Hindlimb muscle (tissue), 1 donor: ENCODE results near the gene ISLR. TPM values are rescaled to one million over a fixed set of nuclear protein-coding genes. Genes with fewer than 3 reads are reported as not detected.
"Not testable (repeated sequence)": the region's sequence is repeated elsewhere in the genome, so short reads cannot be mapped to it uniquely, and the experiment has no call there.

Source experiments
- DNase-seq: peaks from one replicate; pipeline ENCODE4 v3.0.0-alpha.2; 2013
- polyA plus RNA-seq: library from polyadenylated mRNA; unstranded; fragments of 120-200 nt; gene quantifications from one replicate; pipeline ENCODE4 v1.2.1, GENCODE V29; 2013; ENCODE audit not compliant: insufficient read length

Gene ISLR
- polyA plus RNA-seq, 1 donor, result 152 TPM

DNA sequence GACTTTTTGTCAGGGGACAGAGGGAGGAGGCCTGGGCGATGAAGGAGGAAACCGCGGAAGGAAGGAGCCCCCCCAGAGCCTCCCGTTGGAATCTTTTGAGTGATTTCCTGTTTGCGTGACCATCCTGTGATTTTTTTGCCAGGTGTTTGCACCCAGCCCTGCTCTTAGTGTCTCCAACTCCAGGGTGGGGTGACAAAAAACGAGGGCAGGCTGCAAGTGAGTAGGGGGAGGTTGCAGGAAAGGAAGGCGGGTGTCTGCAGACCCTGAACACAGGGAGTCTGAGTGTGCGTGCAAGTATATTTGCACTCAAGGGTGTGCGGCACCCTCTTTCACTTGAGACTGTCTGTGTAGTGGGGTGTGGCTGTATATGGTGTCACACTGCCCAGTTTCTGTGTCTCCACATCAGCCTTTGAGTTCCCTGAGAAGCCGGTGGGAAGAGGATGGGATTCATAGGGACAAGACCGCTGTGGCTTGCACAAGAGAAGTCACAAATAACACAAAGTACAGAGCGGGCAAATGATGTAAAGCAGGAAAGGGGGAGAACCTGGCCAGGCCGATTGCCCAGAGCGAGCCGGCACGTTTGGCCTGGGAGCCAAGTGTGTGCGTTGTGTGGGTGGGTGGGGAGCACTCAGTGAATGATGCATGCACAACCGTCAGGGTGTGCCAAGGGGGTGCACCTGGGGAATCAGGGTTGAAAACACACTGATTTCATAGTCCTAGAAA lies 36.5 kb upstream of the ISLR start:
- DNase-seq, result no peak

DNA sequence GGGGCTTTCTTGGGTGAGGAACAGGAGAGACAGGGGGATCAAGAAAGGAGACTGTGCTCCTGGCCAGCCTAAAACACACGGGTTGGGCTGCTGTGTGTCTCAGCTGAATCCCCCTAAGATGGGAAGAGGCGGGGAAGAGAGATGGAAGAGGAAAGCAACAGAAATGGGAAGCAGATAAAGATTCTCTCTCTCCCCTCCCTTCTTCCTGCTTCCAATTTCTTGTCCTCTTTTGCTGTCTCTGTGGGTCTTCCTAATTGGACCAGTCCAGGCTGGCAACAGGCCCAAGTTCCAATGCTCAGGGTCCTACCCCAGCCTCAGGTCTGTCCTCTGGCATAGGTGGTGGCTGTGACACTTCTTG lies 36.0 kb upstream of the ISLR start:
- DNase-seq, result no peak

DNA sequence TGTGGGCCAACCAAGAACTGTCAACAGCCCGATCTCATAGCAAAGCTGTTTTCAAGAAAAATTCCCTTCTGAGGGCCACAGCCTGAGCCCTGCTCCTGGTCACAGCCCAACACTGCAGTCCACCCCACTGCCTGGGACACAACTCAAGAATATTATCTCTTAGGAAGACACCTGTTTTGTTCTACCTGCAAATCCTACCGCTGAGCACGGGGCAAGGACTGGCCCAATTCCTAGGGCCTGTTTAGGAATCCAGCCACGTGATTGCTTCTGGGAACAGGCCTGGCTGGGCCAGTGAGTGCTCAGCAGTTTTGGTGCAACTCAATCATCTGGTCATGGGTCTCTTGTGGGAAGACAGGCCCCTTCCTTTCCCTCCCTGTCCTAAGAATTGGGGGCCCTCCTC lies 34.9 kb upstream of the ISLR start:
- no peak for DNase-seq

DNA sequence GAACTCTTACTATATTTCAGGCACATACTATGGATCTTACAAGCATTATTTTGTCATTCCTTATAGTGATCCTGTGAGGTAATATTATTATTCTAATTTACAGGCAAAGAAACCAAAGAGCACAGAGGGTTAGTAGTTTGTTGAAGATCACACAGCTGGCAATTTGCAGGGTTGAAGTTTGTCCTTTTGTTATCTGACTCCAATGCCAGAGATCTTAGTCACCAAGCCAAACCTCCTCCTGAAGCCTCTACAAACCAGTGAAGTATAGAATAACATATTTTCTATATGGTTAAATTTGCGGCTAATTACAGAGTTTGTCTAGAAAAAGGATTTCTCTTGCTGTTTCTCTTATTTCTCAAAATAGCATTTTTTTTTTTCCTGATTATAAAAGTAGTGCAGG lies 31.9 kb upstream of the ISLR start:
- no peak for DNase-seq

DNA sequence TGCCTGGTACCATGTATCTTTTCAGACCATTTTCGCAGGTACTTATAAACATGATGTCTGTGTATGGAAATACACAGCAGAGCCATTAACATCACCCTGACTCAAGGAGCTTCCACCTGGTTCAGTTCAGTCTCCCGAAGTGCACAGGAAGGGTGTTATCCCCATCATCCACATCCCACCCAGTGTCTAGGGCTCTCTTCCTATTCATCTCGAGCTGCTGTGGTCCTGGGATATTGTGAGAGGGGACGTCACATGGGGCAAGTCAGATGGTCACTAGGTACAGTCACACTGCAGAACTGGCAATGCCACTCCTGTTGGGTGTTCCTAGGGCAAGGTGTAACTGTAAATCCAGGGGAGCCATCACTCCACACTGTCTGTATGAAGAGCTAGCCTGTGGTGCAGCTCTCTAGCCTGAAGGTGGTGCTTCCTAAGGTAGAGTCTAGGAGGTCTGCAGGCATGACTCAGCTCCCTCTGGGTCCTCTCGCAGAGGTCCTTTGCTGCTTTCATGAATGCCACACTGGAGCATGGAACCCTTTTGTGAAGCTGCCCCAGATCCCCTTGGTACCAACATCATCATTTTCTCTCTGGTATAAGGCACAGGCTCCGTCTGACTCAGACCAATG lies 29.2 kb upstream of the ISLR start:
- no peak for DNase-seq

DNA sequence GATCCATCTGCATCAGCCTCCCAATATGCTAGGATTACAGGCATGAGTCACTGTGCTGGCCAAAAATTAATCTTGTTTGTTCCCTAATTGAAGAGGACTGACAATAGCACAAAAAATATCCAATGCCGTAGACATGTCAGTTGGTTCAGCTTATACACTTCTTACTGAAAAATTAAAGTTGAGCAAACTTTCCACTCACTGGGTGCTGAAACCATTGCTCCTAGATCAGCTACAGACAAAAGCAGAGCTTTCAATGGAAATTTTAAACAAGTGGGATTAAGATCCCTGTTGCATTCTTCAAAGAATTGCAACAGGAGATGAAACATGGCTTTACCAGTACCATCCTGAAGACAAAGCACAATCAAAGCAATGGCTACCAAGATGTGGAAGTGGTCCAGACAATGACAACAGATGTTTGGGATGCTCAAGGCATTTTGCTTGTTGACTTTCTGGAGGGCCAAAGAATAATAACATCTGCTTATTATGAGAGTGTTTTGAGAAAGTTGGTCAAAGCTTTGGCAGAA lies 27.2 kb upstream of the ISLR start:
- DNase-seq, result no peak

DNA sequence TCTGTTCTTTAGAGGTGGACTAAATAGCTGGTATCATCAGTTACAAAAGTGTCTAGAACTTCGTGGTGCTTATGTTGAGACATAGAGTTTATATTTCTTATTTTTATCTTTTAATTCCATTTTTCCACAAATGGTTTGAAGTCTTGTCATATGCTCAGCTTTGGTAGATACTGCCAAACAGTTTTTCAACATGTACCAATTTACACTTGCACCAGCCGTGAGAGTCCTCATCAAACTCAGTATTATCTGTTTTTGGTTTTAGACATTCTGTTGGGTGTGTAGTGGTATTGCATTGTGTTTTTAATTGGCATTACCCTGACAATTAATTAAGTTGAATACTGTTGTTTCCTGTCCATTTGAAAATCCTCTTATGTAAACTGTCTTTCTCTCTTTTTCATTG lies 26.5 kb upstream of the ISLR start:
- no peak for DNase-seq

DNA sequence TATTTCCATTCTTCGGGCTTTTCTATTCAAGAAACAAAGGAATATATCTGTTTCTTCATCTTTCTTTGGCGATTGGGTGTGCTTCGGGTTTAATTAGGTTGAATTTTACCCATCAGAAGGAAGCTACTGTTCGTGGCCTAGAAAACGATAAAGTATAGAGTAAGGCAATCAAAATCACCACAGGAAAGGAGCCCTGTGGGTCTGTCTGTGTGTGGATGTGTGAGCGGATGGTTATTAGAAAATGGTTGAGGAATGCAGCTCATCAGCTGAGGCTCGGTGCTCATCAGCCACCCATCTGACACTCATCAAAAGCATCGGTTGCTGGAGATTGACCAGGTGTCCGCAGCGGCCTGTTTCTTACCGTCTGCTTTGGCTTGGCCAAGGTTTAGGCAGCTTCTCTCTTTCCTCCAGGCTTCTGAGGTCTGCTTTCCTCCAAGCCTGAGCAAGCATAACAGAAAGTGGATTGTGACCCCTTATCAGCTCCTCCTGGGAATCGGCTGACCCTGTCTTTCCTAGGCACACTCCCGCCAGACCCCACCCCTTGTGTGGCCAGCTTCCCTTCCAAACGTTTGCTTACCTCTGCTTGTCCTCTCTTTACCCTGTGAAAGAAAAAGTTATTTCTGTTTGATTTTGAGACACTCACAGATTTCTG lies 17.6 kb upstream of the ISLR start:
- DNase-seq, result no peak

DNA sequence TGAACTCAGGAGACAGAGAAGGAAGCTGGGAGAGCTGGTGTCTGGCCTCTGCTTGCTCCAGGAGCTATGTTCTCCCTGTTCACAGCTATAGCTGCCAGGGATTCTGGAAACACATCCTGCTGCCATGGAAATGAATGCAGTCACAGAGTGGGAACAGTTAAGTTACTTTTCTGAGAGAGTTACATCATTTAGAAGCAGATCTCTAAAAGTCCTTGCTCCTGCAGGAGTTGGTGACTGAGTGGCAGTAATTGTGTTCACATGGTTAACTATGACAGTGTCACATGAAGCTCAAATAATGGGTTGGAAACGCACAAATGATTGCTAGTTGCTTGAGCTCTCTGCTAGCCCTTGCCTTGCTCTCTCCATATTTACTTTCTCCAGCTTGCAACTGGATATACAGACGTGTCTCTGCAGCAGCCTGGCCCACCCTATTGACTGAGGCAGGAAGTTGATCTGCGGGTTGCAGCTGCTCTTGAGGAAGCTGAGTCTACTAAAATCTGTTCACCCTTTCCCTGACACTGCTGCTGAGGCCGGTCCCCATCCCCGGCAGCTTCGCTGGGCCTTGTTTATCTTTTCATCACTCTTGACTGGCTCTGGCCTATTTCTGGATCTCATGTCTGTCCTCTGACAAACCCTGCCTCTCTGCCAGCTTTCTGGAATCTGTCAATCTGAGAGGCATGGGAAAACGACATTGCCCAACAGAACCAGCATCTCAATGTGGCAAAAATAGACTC lies 16.7 kb upstream of the ISLR start:
- peak; percentile 70 for DNase-seq

DNA sequence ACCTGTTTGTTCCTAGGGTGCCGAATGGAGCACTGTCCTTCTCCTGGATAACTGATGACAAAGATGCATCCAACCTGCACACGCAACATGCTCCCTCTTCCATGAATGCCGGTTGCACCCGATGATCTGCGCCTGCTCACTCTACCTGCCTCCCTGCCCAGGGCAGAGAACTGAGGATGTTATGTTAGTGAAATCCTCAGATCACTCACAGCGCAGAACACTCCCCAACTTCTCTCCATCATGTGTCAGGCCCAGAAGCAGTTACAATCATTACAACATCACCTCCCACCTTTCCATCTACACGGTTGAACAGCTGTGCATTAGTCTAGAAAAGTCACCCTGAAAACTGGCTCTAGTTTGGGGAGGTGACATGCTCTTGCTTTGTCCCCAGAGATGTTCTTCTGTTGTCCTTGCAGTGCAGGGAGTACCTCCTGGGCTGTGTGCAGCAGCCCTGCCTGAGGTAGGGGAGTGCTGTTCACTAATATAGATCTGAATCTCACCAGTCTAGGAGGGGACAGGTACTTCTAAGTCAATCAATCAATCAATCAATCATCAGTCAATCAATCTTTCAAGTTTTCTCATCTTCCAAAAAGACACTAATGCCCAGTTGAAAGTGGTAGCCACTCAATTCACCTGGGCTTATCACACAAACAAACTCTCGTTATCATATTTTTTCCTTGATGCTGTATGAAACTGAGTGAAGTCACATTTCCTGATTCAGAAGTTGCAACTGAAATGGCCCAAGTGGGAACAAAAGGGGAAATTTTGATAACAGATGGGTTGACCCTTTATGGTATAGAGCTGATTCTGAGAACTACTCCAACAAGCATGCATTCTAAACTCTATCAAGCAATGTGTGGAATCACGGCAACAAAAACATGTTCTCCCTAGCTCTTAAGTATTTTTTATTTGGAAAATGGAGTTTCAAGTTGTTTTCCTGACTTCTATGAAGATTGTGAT lies 15.4 kb upstream of the ISLR start:
- DNase-seq, result no peak

DNA sequence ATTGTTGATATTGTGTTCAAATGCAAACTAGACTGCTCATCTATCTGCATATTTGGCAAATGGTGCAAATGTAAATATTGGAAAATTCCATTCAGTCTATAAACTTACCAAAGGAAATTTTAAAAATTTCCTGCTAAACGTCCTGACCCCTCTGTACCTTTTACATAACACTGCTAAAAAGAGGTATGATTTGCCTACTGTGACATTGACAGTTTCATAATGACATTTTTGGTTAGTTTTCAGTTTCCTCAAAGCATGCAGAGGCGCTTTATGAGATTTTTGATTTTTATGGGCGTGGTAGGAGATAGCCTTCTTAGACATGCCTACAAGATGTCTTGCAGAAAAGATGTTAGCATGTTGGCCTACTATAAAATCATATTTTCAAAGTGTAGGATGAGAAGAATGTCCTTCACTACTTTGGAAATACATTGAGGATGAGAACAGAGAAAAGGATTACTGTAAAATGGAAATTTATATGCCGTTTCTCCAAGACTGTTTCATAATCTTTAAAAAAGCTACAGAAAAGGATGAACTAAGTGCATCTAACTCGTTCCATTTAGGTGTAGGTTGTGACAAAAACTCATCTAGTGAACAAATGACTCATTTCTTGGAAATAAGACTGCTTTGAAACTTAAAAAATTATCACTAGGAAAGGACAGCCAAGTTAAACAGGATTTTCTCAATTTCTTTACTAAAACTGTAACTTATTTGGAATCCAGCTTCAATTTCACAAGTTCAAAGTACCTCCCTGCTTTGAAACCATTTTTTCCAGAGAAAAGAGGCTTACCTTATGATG lies 14.5 kb upstream of the ISLR start:
- DNase-seq, result no peak

DNA sequence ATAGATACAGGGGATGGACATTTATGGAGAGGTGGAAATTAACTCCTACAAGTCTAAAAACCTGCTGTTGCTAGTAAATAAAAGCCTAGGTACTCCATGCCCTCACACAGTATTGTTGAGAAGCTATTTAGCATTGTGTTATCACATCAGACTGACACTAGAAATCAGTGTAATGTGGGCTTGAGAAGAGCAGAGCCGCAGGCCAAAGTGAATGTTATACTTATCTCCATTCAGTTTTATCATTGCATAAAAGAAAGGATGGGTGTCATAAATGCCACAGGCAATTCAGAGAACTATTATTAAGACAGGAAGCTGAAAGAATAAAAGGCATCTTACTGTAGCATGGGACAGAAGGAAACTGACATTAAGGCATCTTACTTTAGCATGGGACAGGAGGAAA lies 13.7 kb upstream of the ISLR start:
- DNase-seq, result no peak

DNA sequence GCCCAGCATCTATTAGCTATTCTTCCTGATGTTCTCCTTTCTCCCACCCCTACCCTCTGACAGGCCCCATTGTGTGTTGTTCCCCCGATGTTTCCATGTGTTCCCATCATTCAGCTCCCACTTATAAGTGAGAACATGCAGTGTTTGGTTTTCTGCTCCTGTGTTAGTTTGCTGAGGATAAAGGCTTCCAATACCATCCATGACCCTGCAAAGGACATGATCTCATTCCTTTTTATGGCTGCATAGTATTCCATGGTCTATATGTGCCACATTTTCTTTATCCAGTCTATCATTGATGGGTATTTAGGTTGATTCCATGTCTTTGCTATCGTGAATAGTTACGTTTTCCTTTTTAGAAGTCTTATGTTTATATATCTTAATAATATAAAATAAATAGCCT lies 13.1 kb upstream of the ISLR start:
- DNase-seq, result not testable (repeated sequence)

DNA sequence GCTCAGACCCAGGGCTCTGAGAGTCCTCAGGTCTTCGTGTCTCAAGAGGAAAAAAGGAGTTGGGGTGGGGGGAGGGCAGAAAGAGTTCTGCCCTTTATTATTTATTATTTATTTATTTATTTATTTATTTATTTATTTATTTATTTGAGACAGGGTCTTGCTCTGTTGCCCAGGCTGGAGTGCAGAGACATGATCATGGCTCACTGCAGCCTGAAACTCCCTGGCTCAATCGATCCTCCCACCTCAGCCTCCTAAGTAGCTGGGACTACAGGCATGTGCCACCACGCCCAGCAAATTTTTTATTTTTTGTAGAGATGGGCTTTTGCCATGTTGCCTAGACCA lies 11.3 kb upstream of the ISLR start:
- DNase-seq, result not testable (repeated sequence)

DNA sequence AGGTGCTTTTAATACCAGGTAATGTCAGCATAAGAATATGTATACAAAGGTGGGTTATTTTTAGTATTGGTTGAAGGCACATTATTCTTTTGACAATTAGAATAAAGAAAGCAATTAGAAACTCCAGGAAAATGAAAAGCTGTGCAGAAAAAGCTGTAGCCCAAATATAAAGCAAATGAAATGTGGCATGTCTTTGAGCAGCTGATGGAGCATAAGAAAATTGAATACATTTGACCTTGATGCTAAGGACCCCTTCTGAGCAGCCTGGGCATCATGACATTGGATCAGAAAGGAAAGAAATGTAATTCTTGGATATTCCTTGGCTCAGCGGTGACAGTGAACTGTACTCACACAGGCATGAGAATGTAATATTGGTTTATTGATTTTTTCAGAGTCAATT lies 8.0 kb upstream of the ISLR start:
- no peak for DNase-seq

DNA sequence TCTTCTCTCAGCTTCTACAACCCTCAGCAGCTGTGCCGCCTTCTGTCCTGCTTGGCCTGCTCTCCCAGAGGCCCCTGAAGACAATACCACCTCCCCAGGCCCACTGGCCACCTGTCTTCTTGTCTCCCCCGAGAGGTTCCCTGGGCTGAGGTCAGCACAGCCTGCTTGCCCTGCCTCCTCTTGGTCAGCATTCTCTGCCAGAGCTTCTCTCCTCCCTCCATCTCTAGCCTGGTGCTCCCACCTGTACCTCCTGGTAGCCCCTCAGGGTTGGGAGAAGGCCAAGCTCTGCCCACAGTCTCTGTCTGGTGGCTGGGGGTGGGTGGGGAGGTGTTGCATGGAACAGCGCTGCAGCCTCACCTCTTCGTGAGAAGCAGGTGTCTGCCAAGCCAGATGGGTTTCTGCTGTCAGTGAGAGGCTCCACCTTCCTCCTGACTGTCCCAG lies 5.6 kb upstream of the ISLR start:
- no peak for DNase-seq

DNA sequence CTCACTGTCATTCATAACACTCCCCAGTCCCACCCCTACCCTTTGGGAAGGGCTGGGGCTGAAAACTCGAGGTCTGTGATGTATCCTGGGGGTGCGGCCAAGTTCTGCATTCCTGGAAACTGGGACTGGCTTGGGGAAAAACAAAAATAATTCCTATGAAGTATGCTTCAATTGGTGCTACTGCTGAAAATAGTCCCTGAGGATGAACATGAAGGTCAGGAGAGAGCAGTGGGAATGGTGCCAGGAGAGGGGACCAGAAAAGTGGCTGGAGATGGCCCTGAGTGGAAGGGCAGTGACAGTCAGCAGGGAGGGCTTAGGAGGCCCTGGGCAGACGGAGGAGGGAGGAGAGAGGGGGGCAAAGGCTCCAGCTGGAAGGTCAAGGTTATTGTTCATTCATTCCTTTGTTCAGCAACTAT lies 4.8 kb upstream of the ISLR start:
- peak; percentile 73 for DNase-seq

DNA sequence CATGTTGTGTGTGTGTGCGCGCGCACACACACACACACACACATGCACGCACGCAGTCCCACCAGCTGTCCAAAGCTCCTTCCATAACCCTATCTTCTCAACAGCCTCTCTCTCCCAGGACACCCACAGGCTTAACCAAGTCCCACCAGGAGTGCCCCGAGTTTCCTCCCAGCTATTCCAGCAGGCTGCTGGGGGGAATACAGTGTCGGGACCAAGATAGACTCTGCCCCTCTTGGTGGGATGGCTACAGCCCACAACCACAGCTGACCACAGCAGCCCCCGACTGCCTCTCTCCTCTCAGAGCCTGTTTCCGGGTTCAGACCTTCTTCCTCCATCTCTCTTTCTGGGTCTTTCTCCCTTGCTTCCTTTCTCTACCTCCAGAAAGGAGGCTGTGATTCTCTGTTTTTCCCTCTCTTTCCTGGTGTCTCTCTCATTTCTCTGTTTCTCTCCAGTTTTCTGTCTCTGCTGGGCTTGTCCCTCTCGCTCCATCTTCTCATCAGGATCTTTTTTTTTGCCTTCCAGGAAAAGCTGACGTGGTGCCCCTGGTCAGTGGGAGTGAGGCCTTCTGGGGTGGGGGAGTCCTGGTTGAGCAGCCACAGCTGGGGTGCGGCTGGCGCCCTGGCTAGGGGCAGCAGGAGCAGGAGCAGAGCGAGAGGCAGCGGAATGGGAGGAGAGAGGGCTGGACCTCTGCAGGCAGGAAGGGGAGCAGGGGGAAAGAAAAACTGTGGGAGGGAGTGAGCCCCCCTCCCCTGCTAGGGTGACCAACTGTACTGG lies 3.3 kb upstream of the ISLR start:
- DNase-seq, result no peak

DNA sequence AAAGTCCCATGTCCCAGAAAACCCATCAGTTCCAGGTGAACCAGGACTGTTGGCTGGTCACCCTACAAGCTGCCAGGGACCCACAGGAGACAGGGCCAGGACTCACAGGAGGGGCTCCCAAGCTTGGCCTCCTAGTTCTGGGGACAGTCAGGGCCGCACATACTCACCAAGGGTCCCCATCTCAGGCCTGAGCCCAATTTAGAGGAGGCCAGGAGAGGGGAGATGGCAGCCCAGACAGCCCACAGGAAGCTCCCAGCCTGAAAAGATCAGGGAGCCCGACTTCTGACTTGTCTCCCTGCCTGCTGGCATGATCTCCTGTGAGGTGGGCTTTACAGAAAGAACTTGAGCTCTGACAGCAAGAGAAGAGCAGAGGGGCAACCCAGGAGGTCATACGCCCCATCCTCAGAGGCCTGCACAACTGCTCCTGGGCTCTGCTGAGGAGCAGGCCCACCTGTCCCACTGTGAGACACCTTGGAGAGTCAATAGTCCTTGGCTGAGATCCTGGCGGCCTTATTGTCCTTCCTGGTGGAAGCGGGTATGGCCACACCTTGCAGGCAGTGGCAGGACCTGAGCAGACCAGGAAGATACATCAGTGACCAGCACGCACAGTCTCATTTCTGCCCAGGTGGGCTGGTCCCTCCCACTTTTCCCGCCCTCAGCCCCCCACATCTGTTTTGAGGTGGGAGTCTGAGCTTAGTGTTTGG lies 2.5 kb upstream of the ISLR start:
- DNase-seq, result no peak
